Spleen (tissue), 11 donors: ENCODE data around the gene SCG5. TPM values are rescaled to one million over a fixed set of nuclear protein-coding genes. Genes with fewer than 3 reads are reported as not detected.

Source experiments
- DNase-seq: peaks from one replicate; pipeline ENCODE4 v3.0.0-alpha.2; 2020
- H3K27ac ChIP-seq, 8 donors: fragments of 200-600 bp; sonication (generic) in 7 of 8; 1 replicate in 4 of 8; 2 replicates in 4 of 8; pipeline versions ENCODE4 v1.5.0 to v1.8.0; 2016 to 2021; ENCODE audit warnings: inconsistent platforms in 4 of 8, mild to moderate bottlenecking in 4 of 8, moderate library complexity in 1 of 8
- H3K27me3 ChIP-seq, 7 donors: fragments of 200-600 bp; sonication (generic) in 6 of 7; replicated peaks in 1 of 7; 1 replicate in 4 of 7; 2 replicates in 3 of 7; pipeline versions ENCODE4 v1.5.0 to v1.8.0; 2016 to 2021; ENCODE audit warnings: inconsistent platforms in 3 of 7, mild to moderate bottlenecking in 1 of 7
- H3K36me3 ChIP-seq, 6 donors: fragments of 200-600 bp; sonication (generic) in 5 of 6; 1 replicate in 4 of 6; 2 replicates in 2 of 6; pipeline versions ENCODE4 v1.5.0 to v1.8.0; 2016 to 2021; ENCODE audit warnings: inconsistent platforms in 2 of 6
- H3K4me1 ChIP-seq, 6 donors: fragments of 200-600 bp; sonication (generic) in 5 of 6; 1 replicate in 3 of 6; 2 replicates in 3 of 6; pipeline versions ENCODE4 v1.5.0 to v1.8.0; 2016 to 2021; ENCODE audit warnings: inconsistent platforms in 3 of 6
- H3K4me3 ChIP-seq, 8 donors: fragments of 200-600 bp; sonication (generic) in 7 of 8; 1 replicate in 4 of 8; 2 replicates in 4 of 8; pipeline versions ENCODE4 v1.5.0 to v1.8.0; 2016 to 2021; ENCODE audit warnings: inconsistent platforms in 4 of 8, mild to moderate bottlenecking in 4 of 8, moderate library complexity in 2 of 8
- H3K9me3 ChIP-seq, 8 donors: fragments of 200-600 bp; sonication (generic) in 7 of 8; 1 replicate in 4 of 8; 2 replicates in 4 of 8; pipeline versions ENCODE4 v1.5.0 to v1.8.0; 2016 to 2021; ENCODE audit warnings: inconsistent platforms in 4 of 8
- CTCF ChIP-seq, 11 experiments: fragments of 200-600 bp in 7 of 11; fragments of 450-650 bp in 4 of 11; sonication (generic) in 4 of 11; IDR thresholded peaks in 8 of 11; conservative IDR thresholded peaks in 3 of 11; 1 replicate in 7 of 11; 2 replicates in 4 of 11; pipeline versions ENCODE4 v1.4.0 to v1.8.0; 2016 to 2021; ENCODE audit warnings: antibody characterized with exemption in 11 of 11, inconsistent platforms in 4 of 11, mild to moderate bottlenecking in 1 of 11
- POLR2A ChIP-seq, 3 donors: fragments of 450-650 bp; IDR thresholded peaks; one replicate each; pipeline ENCODE4 v1.5.1; 2017; ENCODE audit warnings: antibody characterized with exemption in 3 of 3, mild to moderate bottlenecking in 1 of 3
- POLR2AphosphoS5 ChIP-seq, 3 donors: sonication (generic); formaldehyde crosslinking; IDR thresholded peaks; one replicate each; pipeline ENCODE4 v1.5.1; 2017; ENCODE audit warnings: antibody characterized with exemption in 3 of 3
- WGBS, 5 donors: extraction: QIAGEN DNeasy Blood & Tissue Kit in 3 of 5; methylation state at CpG; one replicate each; pipeline versions ENCODE4 v1.1.5 to v1.1.7; 2013 to 2018; 5-methylcytosine and 5-hydroxymethylcytosine counted together
- intact Hi-C: fragments of 100-400 bp; cut with DNase I; formaldehyde crosslinking; loops from one replicate; pipeline ENCODE4 v1.15.0; 2023; ENCODE audit warnings: low total_unique reads
- polyA plus RNA-seq, 3 donors: library from polyadenylated mRNA; stranded (reverse); fragments of 200-250 nt; gene quantifications; one replicate each; pipeline ENCODE4 v1.2.1, GENCODE V29; 2013
- total RNA-seq, 7 donors: library from RNA; depleted of rRNA in 3 of 7; stranded (reverse); fragments of >200 nt in 3 of 7; fragmentation: NEBNext Ultra II Directional in 4 of 7; extraction: Animal tissue kit (Norgen Biotek cat#: 25700) in 4 of 7; gene quantifications; one replicate each; pipeline versions ENCODE4 v1.1.0 to v1.2.1, GENCODE V29; 2016 to 2021
- donor health status: healthy with polysubstance abuse.
- donor health status: DM: no; HTN: no; CAD: no; lungs with moderate emphysema.
- donor health status: DM: no; HTN: no; CAD: no.
- donor health status: Bipolar disorder and iron deficiency.
- donor health status: healthy.
- donor health status: DM: no; HTN: no; CAD: no.
- donor health status: DM: yes; HTN: yes; CAD: no.

The SCG5 gene
- total and polyA plus RNA-seq, 10 donors: 0.54 to 2.4 (median 1.2) TPM; not detected in 5

- Histone ChIP-seq H3K9me3 (no peaks in the 10 kb centered on the region), H3K27ac (no peak overlapping the region), H3K4me3 (no peak overlapping the region), H3K27me3 (no peaks in the 10 kb centered on the region), H3K36me3 (peaks cover 0 to 8% (median 0%) of the 10 kb centered on the region in 6 donors), H3K4me1 (no peaks in the 10 kb centered on the region)
- no peak for DNase-seq
- 71 to 89% (median 80%) methylated on average over 5 of the region's 5 CpGs for WGBS, 5 donors
- intact Hi-C loops: no loop called here
- no peak for TF ChIP-seq POLR2AphosphoS5 (IDR thresholded peaks at IDR 0.05)
- TF ChIP-seq POLR2A (IDR thresholded peaks at IDR 0.05): no peak
These were observed 7.8 kb downstream of the SCG5 start for GRCh38 chr15:32649342-32649741.

GRCh38 chr15:32651229-32651837 lies 9.8 kb downstream of the SCG5 start:
- Histone ChIP-seq H3K9me3 (no peaks in the 10 kb centered on the region), H3K4me3 (no peak overlapping the region), H3K27me3 (no peaks in the 10 kb centered on the region), H3K4me1 (no peaks in the 10 kb centered on the region), H3K36me3 (peaks cover 0 to 8% (median 0%) of the 10 kb centered on the region in 6 donors), H3K27ac (no peak overlapping the region)
- intact Hi-C loops: no loop called here
- 38 to 41% (median 40%) methylated on average over 6 of the region's 6 CpGs for WGBS, 5 donors
- peak; percentile 79 for DNase-seq
- TF ChIP-seq POLR2AphosphoS5 (IDR thresholded peaks at IDR 0.05) (no peak), CTCF (IDR thresholded peaks at IDR 0.05 in 8 of 11, conservative IDR thresholded peaks at IDR 0.05 in 3 of 11) (peak; percentile 39 to 91 (median 80))

- no peak for DNase-seq
- peaks cover 0 to 8% (median 0%) of the 10 kb centered on the region in 6 donors for H3K36me3 ChIP-seq
- H3K27me3 ChIP-seq: no peaks in the 10 kb centered on the region
- H3K27ac ChIP-seq: no peak overlapping the region
- intact Hi-C loops: no loop called here
- H3K9me3 ChIP-seq: no peaks in the 10 kb centered on the region
- H3K4me1 ChIP-seq: no peaks in the 10 kb centered on the region
- no peak overlapping the region for H3K4me3 ChIP-seq
- TF ChIP-seq POLR2A (IDR thresholded peaks at IDR 0.05) (no peak), POLR2AphosphoS5 (IDR thresholded peaks at IDR 0.05) (no peak)
- 77 to 88% (median 87%) methylated on average over 3 of the region's 3 CpGs for WGBS, 5 donors
These were observed 10.7 kb downstream of the SCG5 start for GRCh38 chr15:32652178-32652577.

GRCh38 chr15:32656091-32656490 lies 14.6 kb downstream of the SCG5 start:
- H3K27me3 ChIP-seq: no peaks in the 10 kb centered on the region
- no peak overlapping the region for H3K4me3 ChIP-seq
- no peak for DNase-seq
- no peaks in the 10 kb centered on the region for H3K4me1 ChIP-seq
- WGBS, 5 donors: 35 to 51% (median 42%) methylated on average over 4 of the region's 4 CpGs
- no peaks in the 10 kb centered on the region for H3K9me3 ChIP-seq
- no peaks in the 10 kb centered on the region for H3K36me3 ChIP-seq
- no peak overlapping the region for H3K27ac ChIP-seq
- TF ChIP-seq POLR2A (IDR thresholded peaks at IDR 0.05) (no peak), CTCF (IDR thresholded peaks at IDR 0.05 in 8 of 11, conservative IDR thresholded peaks at IDR 0.05 in 3 of 11) (no peak), POLR2AphosphoS5 (IDR thresholded peaks at IDR 0.05) (no peak)
- intact Hi-C loops: no loop called here

GRCh38 chr15:32656496-32656895 lies 15.0 kb downstream of the SCG5 start:
- H3K36me3 ChIP-seq: no peaks in the 10 kb centered on the region
- intact Hi-C loops: no loop called here
- no peaks in the 10 kb centered on the region for H3K9me3 ChIP-seq
- H3K4me3 ChIP-seq: no peak overlapping the region
- TF ChIP-seq CTCF (IDR thresholded peaks at IDR 0.05 in 8 of 11, conservative IDR thresholded peaks at IDR 0.05 in 3 of 11) (no peak), POLR2A (IDR thresholded peaks at IDR 0.05) (no peak), POLR2AphosphoS5 (IDR thresholded peaks at IDR 0.05) (no peak)
- 86 to 89% (median 88%) methylated on average over 9 of the region's 9 CpGs for WGBS, 5 donors
- H3K4me1 ChIP-seq: no peaks in the 10 kb centered on the region
- DNase-seq: no peak
- H3K27me3 ChIP-seq: no peaks in the 10 kb centered on the region
- H3K27ac ChIP-seq: no peak overlapping the region
